ENCODE results near the gene MLXIP. TPM values are rescaled to one million over a fixed set of nuclear protein-coding genes. Genes with fewer than 3 reads are reported as not detected.
"Not testable (repeated sequence)": the region's sequence is repeated elsewhere in the genome, so short reads cannot be mapped to it uniquely, and the experiment has no call there.

MLXIP gene
- total RNA-seq, 1 donor from 2014 or later, result 48.7 TPM

DNA sequence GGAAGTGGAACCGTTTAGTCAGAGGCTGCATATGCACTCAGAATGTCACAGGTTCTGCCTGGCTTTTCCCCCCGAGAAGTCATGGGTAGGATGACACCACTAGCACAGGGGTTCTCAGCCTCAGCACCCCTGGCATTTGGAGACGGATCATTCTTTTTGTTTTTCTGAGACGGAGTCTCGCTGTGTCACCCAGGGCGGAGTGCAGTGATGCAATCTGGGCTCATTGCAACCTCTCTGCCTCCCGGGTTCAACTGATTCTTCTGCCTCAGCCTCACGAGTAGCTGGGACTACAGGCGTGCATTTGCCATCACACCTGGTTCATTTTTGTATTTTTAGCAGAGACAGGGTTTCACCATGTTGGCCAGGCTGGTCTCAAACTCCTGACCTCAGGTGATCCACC lies 28.7 kb upstream of the MLXIP start:
- Mint-ChIP-seq H3K9me3 (ENCODE audit: low read depth) (no peaks in the 10 kb centered on the region), H3K27ac (no peak overlapping the region), H3K4me3 (ENCODE audit: low read depth) (no peak overlapping the region), H3K36me3 (ENCODE audit: insufficient read depth) (peaks cover 12% of the 10 kb centered on the region), H3K27me3 (no peaks in the 10 kb centered on the region), H3K4me1 (ENCODE audit: low read depth) (no peaks in the 10 kb centered on the region)
- TF ChIP-seq, protein P1, sequence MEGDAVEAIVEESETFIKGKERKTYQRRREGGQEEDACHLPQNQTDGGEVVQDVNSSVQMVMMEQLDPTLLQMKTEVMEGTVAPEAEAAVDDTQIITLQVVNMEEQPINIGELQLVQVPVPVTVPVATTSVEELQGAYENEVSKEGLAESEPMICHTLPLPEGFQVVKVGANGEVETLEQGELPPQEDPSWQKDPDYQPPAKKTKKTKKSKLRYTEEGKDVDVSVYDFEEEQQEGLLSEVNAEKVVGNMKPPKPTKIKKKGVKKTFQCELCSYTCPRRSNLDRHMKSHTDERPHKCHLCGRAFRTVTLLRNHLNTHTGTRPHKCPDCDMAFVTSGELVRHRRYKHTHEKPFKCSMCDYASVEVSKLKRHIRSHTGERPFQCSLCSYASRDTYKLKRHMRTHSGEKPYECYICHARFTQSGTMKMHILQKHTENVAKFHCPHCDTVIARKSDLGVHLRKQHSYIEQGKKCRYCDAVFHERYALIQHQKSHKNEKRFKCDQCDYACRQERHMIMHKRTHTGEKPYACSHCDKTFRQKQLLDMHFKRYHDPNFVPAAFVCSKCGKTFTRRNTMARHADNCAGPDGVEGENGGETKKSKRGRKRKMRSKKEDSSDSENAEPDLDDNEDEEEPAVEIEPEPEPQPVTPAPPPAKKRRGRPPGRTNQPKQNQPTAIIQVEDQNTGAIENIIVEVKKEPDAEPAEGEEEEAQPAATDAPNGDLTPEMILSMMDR (IDR thresholded peaks at IDR 0.05; ENCODE audit: unreplicated experiment), result no peak
- DNase-seq (ENCODE audit: low spot score, unreplicated experiment), result no peak

GRCh38 chr12:122050706-122051105 lies 27.9 kb upstream of the MLXIP start:
- Mint-ChIP-seq H3K4me1 (ENCODE audit: low read depth) (no peaks in the 10 kb centered on the region), H3K27me3 (no peaks in the 10 kb centered on the region), H3K36me3 (ENCODE audit: insufficient read depth) (peaks cover 12% of the 10 kb centered on the region), H3K9me3 (ENCODE audit: low read depth) (no peaks in the 10 kb centered on the region), H3K27ac (no peak overlapping the region), H3K4me3 (ENCODE audit: low read depth) (no peak overlapping the region)
- TF ChIP-seq, protein P1 (IDR thresholded peaks at IDR 0.05; ENCODE audit: unreplicated experiment), result no peak
- DNase-seq (ENCODE audit: low spot score, unreplicated experiment), result no peak

DNA sequence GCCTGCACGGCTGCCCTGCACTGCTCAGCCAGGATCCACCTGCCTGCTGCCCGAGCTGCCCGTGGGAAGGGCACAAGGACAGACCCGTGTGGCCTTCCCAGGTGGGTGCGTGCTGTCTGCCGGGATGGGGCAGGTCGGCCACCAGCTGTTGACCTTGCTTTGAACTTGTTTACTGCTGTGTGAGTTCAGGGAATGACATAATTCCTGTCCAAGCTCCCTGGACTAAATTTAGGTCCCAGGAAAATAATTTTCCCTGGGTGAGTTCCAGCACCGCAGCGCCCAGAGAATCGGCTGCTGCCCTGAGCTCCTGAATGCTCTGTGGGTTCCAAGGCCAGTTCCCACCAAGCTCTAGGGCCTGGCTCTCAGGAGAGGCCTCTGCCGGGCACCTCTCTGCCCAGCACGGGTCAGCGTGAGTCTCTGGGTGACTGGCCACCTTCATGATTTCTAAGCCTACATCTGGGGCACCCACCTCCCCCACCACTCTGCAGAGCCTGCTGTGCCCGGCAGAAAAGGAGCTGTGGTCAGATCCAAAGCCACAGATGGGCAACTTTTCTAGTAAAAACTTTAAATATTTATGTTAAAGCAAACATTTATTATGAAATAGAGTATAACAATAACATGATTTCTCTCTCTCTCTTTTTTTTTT lies 27.2 kb upstream of the MLXIP start:
- no peaks in the 10 kb centered on the region for H3K27me3 Mint-ChIP-seq
- DNase-seq (ENCODE audit: low spot score, unreplicated experiment), result no peak
- no peaks in the 10 kb centered on the region for H3K9me3 Mint-ChIP-seq (ENCODE audit: low read depth)
- H3K27ac Mint-ChIP-seq, result peak overlapping the region; percentile 69
- peaks cover 8% of the 10 kb centered on the region for H3K36me3 Mint-ChIP-seq (ENCODE audit: insufficient read depth)
- H3K4me3 Mint-ChIP-seq (ENCODE audit: low read depth), result no peak overlapping the region
- H3K4me1 Mint-ChIP-seq (ENCODE audit: low read depth), result no peaks in the 10 kb centered on the region
- TF ChIP-seq, protein P1 (IDR thresholded peaks at IDR 0.05; ENCODE audit: unreplicated experiment), result no peak

GRCh38 chr12:122052285-122052684 lies 26.3 kb upstream of the MLXIP start:
- Mint-ChIP-seq H3K4me3 (ENCODE audit: low read depth) (no peak overlapping the region), H3K4me1 (ENCODE audit: low read depth) (no peaks in the 10 kb centered on the region), H3K36me3 (ENCODE audit: insufficient read depth) (peaks cover 11% of the 10 kb centered on the region), H3K27me3 (no peaks in the 10 kb centered on the region), H3K27ac (no peak overlapping the region), H3K9me3 (ENCODE audit: low read depth) (no peaks in the 10 kb centered on the region)
- DNase-seq (ENCODE audit: low spot score, unreplicated experiment), result no peak
- TF ChIP-seq, protein P1 (IDR thresholded peaks at IDR 0.05; ENCODE audit: unreplicated experiment), result no peak

DNA sequence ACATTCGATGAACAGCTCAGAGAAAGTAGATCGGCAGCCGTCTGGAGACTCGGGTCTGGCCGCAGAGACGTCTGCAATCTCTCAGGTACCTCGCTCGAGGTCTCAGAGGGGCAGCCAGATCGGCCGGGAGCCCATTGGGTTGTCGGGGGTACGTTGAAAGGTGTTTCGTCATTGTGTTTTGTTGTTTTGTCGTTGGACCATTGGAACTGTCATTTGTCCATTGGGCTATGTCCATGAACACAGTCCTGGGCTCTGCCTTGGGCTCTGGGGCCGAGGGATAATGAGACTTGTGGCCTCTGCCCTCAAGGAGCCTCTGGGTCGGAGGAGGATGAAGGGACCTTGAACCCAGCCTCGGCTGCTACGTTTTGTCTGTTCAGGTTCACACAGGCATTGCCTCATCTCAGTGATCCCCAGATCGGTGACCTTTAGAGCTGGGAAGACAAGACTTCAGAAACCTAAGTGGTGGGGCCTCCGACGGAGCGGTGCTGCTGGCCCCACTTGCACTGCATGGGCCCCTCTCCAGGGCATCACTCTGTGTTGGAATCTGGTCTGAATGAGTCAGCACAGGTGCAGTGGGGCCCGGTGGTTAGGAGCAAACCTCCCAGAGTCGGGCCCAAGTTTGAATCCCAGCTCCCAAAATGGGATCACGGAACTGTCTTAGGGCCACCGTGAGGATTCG lies 23.6 kb upstream of the MLXIP start:
- Mint-ChIP-seq H3K27me3 (no peaks in the 10 kb centered on the region), H3K4me1 (ENCODE audit: low read depth) (no peaks in the 10 kb centered on the region), H3K27ac (no peak overlapping the region), H3K4me3 (ENCODE audit: low read depth) (no peak overlapping the region), H3K9me3 (ENCODE audit: low read depth) (no peaks in the 10 kb centered on the region), H3K36me3 (ENCODE audit: insufficient read depth) (peaks cover 17% of the 10 kb centered on the region)
- TF ChIP-seq, protein P1 (IDR thresholded peaks at IDR 0.05; ENCODE audit: unreplicated experiment), result no peak
- no peak for DNase-seq (ENCODE audit: low spot score, unreplicated experiment)

GRCh38 chr12:122056406-122056805 lies 22.1 kb upstream of the MLXIP start:
- H3K9me3 Mint-ChIP-seq (ENCODE audit: low read depth); H3K4me1 Mint-ChIP-seq (ENCODE audit: low read depth); H3K27me3 Mint-ChIP-seq; H3K4me3 Mint-ChIP-seq (ENCODE audit: low read depth); DNase-seq (ENCODE audit: low spot score, unreplicated experiment); H3K27ac Mint-ChIP-seq: not testable (repeated sequence)
- H3K36me3 Mint-ChIP-seq (ENCODE audit: insufficient read depth), result peaks cover 22% of the 10 kb centered on the region
